Fibroblast of villous mesenchyme (primary cell): ENCODE data around the gene TFB2M. TPM values are rescaled to one million over a fixed set of nuclear protein-coding genes. Genes with fewer than 3 reads are reported as not detected.
A peak's percentile ranks its signal among the peaks of the same experiment; 100 is the strongest.

ENCODE experiments used
- DNase-seq: peaks from one replicate; pipeline ENCODE4 v3.0.0-alpha.2; 2010; ENCODE audit warnings: low read depth
- H3K4me3 ChIP-seq: 2 replicates; pipeline ENCODE4 v1.5.1; 2011; ENCODE audit warnings: low read depth, mild to moderate bottlenecking, low read length
- total RNA-seq: library from RNA; depleted of rRNA; stranded (reverse); fragments of >200 nt; gene quantifications from 2 replicates; pipeline ENCODE4 v1.2.3, GENCODE V29; 2012
- TF ChIP-seq, protein P1 (sequence below): IDR thresholded peaks from 2 replicates; pipeline ENCODE4 v1.5.1; 2012; ENCODE audit warnings: low read depth, mild to moderate bottlenecking, low read length; ENCODE audit not compliant: insufficient read depth

Gene TFB2M
- total RNA-seq, 1 donor: 29.4 TPM

GRCh38 chr1:246510147-246511030 lies 55.7 kb downstream of the TFB2M start:
- no peak for DNase-seq
- TF ChIP-seq, protein P1, sequence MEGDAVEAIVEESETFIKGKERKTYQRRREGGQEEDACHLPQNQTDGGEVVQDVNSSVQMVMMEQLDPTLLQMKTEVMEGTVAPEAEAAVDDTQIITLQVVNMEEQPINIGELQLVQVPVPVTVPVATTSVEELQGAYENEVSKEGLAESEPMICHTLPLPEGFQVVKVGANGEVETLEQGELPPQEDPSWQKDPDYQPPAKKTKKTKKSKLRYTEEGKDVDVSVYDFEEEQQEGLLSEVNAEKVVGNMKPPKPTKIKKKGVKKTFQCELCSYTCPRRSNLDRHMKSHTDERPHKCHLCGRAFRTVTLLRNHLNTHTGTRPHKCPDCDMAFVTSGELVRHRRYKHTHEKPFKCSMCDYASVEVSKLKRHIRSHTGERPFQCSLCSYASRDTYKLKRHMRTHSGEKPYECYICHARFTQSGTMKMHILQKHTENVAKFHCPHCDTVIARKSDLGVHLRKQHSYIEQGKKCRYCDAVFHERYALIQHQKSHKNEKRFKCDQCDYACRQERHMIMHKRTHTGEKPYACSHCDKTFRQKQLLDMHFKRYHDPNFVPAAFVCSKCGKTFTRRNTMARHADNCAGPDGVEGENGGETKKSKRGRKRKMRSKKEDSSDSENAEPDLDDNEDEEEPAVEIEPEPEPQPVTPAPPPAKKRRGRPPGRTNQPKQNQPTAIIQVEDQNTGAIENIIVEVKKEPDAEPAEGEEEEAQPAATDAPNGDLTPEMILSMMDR: no peak
- H3K4me3 ChIP-seq: no peak overlapping the region

DNA sequence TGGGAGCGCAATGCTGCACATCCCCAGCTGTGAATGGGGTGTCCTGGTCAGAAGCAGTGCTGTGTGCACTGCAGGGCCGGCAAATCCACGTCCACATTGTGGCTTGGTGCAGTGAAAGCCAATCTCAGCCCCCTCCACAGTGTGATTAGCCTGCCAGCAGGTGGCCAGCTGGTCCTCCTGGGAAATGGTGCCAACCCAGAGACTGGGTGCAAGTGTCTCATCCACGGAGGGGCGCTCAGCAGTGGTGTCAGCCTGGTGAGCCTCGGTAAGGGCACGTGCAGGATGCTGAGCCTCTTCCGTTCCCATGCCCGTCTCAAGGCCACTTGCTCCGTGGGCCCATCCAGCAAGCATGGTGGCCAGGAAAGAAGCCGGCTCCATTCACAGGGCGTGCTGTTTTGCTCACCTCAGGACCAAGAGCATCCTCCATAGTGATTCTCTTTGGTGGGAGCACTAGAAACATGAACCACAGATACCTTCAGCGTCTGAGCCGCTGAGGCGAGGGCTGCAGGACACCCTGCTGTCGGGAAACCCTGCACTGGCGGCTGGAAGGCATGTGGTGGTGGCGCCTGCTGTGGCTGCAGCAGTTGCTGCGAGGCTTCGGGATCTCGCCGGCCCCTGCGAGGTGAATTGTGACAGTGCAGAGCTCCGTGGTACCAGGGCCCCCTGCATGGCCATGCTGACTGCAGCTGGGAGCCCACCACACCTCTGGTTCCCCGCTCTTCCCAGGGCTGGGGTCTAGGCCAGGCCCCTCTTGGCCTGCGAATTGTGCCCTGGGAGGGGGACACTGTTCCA lies 57.0 kb downstream of the TFB2M start:
- TF ChIP-seq, protein P1: no peak
- no peak overlapping the region for H3K4me3 ChIP-seq

GRCh38 chr1:246506674-246507481 lies 59.2 kb downstream of the TFB2M start, which contains the start of gene SMYD3:
SMYD3 (minus strand) TSS chr1:246507279.
- TF ChIP-seq, protein P1: no peak
- peak; percentile 67 for DNase-seq
- peak within 1 kb of the TSS; percentile 93 for H3K4me3 ChIP-seq

More for the DNA sequence above, 57.0 kb downstream of the TFB2M start:
- no peak for DNase-seq

DNA sequence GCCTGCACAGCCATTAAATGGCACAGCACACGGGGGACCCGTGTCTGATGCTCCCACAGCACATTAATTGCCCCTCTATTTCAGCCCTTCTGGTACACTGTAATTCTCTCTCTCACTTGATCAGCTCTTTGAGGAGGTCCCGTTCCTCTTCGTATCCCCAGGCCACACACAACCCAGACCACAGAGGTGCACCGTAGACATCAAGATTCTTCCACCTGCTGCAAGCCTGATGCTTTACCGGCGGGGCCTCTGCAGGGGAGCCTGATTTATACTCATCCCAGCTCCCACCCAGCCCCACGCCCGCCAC lies 59.7 kb downstream of the TFB2M start:
- no peak for DNase-seq
- TF ChIP-seq, protein P1: no peak
- peak overlapping the region; percentile 93 for H3K4me3 ChIP-seq

DNA sequence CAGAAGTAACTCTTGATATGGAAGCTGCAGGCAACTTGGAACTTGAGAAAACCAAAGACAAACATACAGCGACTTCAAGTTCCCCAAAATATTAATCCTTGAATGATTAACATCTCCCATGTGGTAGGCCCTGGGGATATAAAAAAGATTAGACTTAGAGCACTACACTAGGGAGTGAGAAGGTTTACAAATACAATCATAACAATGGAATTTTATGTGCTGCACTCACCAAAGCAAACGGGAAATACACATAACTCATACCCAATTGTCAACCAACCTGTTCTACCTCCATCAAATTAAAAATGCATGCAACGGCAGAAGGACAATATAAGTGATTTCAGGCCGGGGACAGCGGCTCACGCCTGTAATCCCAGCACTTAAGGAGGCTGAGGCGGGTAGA lies 62.7 kb downstream of the TFB2M start:
- TF ChIP-seq, protein P1: no peak
- H3K4me3 ChIP-seq: no peak overlapping the region
- DNase-seq: peak; percentile 51

- TF ChIP-seq, protein P1: peak; percentile 69
- DNase-seq: peak; percentile 84
These were observed 68.6 kb downstream of the TFB2M start for GRCh38 chr1:246497331-246497915.

More at GRCh38 chr1:246497331-246497915, 68.6 kb downstream of the TFB2M start:
- no peak overlapping the region for H3K4me3 ChIP-seq
